Activated gamma-delta T cell treated with anti-CD3 and anti-CD28 coated beads, Interleukin-2, amount 50 U/mL, for 16 hours (primary cell): ENCODE data around the gene SDC1.

Source experiments
- DNase-seq: peaks from one replicate; pipeline ENCODE4 v3.0.0-alpha.2; 2020; ENCODE audit warnings: low read depth

The SDC1 gene

GRCh38 chr2:20169796-20170703 lies 54.9 kb downstream of the SDC1 start:
- DNase-seq: no peak

DNA sequence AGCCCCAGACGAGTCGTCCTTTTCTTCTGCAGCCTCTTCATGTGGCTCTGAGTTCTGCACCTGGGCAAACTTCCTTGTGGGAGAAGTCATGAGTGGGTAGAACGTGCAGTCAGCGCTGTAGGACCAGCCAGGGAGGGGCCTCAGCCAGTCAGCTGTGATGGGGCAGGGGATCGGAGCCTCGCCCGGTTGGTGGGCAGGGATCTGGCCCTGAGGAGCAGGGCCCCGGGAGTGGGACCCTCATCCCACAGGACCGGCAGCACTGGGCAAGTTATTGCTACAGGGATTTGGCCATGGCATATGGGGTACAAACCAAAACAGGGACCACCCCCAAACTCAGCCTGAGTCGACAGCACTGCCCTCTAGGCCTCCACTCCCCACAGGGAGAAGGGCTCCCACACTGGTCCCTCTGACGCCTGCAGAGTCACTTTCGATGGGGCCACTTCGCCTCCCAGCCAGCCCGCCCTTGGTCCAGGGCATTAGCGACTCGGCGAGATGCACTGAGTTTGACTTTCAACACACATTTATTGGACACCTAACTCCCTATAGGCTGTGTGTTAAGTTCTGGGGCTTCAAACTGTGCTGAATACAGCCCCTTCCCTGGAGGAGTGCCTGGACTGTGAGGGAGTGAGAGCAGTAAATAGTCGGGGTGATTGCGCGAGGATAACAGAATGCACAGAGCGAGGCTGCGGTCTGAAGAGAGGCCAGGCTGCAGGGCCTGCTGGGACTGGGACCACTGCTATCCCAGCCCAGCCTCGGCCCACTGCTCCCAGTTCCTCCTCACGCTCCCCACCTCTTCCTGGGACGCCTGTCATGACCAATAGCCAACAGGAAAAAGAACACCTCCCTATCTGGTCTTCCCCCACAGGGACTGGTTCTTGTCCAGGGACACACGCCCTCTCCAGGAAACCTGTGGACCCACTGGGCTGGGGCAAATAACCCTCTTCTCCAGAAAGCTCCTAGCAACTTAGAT lies 55.9 kb downstream of the SDC1 start:
- DNase-seq: no peak

GRCh38 chr2:20168048-20168726 lies 56.7 kb downstream of the SDC1 start:
- DNase-seq: no peak

DNA sequence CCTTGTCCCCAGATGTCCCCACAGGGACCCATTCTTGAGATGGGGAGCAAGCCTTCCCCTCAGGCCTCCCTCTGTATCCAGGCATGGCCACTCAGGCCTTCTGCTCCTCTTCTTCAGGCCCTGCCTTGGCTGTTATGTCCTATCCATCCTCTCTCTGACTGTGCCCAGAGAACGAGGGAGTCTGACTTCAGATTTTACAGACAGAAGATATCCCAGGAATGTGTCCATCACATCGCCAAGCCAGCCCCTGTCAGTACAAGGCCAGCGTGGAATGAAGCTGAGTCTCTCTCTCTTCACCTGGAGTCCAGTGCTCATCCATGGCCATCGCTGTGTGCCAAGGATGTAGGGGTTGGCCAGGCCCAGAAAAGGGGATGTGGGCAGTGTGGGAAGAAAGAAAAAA lies 57.6 kb downstream of the SDC1 start:
- no peak for DNase-seq

GRCh38 chr2:20165677-20166509 lies 59.0 kb downstream of the SDC1 start:
- DNase-seq: no peak

DNA sequence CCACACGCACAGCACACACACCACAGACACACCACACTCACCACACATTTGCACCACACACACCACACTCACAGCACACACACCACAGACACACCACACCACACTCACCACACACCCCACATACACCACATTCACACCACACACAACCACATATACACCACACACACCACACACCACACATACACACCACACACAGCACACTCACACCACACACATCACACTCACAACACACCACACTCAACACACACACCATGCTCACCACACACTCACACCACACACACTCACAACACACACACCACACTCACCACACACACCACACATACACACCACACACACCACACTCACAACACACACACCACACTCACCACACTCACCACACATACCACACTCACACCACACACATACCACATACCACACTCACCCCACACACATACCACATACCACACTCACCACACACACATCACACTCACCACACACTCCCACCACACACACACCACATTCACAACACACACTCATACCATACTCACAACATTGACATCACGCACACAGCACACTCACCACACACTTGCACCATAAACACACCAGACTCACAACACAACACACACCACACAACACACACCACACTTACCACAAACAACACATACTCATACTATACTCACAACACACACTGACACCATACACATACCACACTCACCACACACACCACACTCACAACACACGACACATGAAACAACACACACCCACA lies 60.0 kb downstream of the SDC1 start:
- no peak for DNase-seq

- DNase-seq: no peak
These were observed 60.7 kb downstream of the SDC1 start for GRCh38 chr2:20164061-20164733.

GRCh38 chr2:20159411-20160070 lies 65.4 kb downstream of the SDC1 start:
- no peak for DNase-seq

DNA sequence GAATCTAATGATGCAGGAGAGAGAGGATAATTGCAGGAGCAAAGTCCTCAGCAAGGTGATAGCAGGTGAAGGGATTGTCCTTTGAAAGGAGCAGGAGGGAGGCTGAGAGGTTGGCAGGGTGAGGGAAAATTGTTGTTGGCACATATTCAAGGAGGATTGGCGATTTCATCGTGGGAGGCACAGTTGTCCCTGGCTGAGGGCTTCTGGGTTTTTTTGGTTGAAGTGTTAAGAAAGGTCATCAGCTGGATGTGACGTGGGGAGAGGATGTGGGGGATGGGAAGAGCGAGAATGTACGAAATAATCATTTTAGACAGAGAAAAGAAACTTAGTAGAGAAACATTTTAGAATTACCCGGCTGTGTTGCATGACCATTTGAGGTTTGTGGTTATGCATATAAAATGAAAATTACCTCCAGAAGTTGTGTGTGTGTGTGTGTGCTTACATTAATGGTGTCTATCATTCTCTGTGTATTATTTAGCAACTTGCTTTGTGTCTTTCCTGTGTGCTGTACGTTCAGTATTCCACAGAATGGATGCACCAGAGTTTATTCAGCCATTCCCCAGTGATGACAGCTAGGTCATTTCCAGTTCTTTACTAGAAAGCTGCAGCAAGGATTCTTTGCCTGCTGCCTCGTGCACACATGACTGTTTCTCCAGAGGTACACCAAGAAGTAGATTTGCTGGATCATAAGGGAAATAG lies 67.6 kb downstream of the SDC1 start:
- no peak for DNase-seq

DNA sequence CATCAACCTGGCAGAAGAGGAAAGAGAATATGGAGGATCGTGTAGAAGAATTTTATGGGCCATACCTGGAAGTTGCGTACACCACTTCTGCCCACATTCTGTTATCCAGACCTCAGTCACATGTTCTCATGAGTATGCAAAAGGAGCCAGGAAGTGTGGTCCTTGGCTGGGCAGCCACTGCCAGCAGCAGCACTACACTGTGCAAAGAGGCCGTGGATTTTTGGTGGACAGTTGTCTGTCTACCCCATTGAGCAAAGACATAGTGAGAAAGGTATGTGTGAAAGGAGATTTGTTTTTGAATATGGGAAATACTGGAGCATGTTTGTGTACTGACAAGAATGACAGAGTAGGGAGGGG lies 68.1 kb downstream of the SDC1 start:
- DNase-seq: no peak

GRCh38 chr2:20156076-20156759 lies 68.7 kb downstream of the SDC1 start:
- DNase-seq: no peak

DNA sequence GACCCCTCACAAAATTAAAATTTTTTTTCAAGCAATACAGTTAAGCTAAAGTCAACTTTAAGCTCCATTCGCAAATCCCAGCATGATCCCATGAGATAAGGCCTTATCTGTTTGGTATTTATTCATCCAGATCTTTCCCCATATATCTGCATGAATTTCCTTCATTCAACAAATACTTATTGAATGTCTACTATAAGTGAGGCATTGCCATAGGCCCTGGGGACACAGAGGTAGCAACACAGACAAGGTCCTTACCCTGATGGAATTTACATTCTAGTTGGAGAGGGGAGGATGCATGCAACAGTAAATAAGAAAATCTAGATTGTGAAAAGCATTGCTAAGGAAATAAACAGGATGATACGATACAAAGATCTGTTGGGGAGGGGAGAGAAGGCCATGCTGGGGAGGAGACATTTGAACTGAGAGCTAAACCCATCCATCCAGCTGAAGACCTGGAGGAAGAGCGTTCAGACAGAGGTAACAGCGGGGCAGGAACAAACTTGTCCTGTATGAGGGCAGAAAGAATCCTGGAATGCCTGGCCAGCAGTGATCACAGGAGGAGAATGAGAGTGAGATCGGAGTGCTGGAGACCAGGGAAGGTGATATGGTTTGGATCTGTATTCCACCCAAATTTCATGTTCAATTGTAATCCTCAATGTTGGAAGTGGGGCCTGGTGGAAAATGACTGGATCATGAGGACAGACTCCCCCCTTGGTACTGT lies 71.6 kb downstream of the SDC1 start:
- DNase-seq: no peak

DNA sequence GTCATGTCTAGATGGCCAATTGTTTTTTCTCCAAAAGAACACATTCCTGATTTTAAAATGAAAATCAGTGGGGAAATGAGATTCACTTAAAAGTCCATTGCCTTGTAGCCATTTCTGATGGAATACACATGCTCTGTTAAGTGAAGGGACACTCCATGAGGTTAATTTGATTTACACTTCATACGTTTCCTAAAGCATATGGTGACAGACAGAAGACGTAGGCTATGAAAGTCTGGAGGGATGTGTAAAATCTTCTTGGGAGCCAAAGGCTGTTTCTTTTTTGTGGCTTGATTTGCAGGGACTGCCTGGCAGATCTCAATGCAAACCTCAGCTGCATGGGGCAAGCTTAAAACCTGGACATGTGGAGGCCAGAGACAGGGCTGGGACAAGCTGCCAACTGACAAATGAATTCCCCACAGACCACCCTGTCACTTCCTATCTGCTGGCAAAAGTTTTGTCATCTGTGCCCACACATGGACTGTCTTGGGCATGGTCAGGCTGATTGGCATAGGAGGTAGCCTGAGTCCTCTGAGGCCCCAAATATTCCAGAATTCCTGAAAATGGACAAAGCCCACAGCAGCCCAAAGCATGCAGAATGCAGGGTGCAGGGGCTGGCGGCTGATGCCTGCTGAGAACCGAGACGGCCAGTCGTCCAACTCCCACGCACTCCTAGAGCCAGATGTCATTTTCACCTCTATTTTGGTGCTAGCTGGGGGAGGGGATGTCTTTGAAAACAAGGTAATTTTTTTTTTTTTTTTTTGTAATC lies 73.9 kb downstream of the SDC1 start:
- no peak for DNase-seq
